Kidney capillary endothelial cell (primary cell): ENCODE data around the gene PFDN2.

ENCODE experiments used
- DNase-seq: peaks from one replicate; pipeline ENCODE4 v3.0.0-alpha.2; 2018; ENCODE audit warnings: low spot score

The PFDN2 gene, protein sequence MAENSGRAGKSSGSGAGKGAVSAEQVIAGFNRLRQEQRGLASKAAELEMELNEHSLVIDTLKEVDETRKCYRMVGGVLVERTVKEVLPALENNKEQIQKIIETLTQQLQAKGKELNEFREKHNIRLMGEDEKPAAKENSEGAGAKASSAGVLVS

GRCh38 chr1:161117759-161118581, at the start of gene PFDN2, which contains the start of gene NIT1:
PFDN2 (minus strand) TSS chr1:161118037; CDS start chr1:161118026, 11 bp downstream.
NIT1 (plus strand) TSS chr1:161118105; CDS start chr1:161118177, 72 bp downstream.
- DNase-seq: peak; percentile 83

DNA sequence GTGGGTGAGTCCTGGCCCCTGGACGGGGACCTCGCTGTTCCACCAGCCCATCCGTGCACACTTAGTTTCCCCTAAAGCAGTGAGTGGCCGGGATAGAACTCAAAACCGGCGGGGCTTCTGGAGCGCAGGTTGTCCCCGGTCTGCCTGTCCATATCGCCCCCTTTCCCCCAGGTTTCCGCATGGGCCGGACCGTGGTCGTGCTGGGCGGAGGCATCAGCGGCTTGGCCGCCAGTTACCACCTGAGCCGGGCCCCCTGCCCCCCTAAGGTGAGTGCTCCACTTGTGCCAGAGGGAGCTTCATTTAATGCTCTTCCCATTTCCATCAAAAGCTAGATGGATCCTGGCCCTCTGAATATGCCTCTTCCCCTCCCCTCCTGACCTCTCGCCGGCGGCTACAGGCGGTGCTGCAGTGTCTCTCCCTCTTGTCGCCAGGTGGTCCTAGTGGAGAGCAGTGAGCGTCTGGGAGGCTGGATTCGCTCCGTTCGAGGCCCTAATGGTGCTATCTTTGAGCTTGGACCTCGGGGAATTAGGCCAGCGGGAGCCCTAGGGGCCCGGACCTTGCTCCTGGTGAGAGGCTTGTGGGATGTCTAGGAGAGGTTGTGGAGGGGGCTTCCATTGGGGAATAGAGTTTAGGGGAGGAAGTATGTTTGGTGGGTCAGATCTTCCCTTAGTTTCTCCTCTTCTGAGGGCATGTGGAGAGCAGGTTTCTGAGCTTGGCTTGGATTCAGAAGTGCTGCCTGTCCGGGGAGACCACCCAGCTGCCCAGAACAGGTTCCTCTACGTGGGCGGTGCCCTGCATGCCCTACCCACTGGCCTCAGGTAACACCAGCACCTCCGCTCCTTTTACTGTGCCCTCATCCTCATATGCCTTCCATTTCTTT, 49.1 kb upstream of the PFDN2 start:
- no peak for DNase-seq

DNA sequence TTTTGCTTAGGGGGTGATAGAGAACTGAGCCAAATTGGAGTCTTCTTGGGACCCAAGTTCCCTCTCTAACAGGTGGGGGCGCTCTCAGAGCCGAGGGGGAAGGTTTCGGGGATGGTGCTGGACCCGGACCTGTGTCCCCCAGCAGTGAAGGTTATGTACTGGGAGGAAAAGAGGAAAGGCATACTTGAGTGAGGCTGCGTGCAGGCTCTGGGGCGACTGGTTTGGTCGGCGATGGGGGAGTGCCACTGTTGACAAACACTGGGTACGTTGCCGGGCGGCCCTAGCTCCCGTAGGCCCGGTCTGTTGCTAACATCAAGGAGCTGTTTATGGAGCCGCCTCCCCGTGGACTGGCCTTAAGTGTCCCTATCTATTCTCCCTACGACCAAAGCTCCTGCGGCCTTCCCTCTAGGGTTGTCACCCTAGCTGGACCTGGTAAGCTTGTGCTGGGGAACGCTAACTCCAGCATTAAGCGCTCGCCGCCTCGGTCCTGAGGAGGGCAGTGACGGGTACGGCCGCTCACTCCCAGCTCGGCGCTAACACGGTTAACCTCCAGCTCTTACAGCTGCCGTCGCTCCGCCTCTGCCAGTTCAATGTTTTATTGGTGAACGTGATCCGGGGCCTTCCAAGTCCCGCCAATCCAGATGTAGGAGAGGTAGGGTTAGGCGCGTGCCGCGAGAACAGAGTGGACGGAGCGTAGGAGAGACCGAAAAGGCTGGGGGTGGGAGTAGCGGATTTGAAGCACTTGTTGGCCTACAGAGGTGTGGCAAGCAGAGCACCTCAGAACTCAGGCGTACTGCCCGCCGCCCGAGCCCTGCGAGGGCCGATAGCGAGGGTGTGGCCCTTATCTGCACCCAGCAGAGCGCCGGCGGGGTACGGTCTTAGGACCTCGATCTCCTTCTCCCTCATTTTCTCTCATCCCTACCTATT, 48.2 kb upstream of the PFDN2 start, which contains the start of gene PPOX:
PPOX (plus strand) TSS at position 685 of the 927 bp plus-strand sequence. CDS start 422 bp downstream, outside the sequence.
- DNase-seq: peak; percentile 99

GRCh38 chr1:161164901-161165610, 47.2 kb upstream of the PFDN2 start:
- DNase-seq: no peak

GRCh38 chr1:161163793-161164192, 46.0 kb upstream of the PFDN2 start:
- no peak for DNase-seq

GRCh38 chr1:161162806-161163205, 45.0 kb upstream of the PFDN2 start:
- DNase-seq: no peak

DNA sequence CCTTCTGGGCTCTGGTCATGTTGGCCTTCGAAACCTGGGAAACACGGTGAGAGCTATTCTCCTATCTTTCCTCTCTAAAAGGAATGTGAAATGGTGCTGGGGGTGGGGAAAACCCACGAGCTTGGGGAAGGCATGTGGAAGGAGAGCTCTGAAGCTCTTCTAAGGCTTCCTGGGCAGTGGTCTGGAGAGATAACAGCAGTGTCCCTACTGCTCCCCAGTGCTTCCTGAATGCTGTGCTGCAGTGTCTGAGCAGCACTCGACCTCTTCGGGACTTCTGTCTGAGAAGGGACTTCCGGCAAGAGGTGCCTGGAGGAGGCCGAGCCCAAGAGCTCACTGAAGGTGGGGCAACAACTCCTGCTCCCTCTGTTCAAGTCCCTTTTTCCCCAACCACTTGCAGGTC, 44.2 kb upstream of the PFDN2 start:
- no peak for DNase-seq

- no peak for DNase-seq
Observed at GRCh38 chr1:161161652-161162051, 43.8 kb upstream of the PFDN2 start.

DNA sequence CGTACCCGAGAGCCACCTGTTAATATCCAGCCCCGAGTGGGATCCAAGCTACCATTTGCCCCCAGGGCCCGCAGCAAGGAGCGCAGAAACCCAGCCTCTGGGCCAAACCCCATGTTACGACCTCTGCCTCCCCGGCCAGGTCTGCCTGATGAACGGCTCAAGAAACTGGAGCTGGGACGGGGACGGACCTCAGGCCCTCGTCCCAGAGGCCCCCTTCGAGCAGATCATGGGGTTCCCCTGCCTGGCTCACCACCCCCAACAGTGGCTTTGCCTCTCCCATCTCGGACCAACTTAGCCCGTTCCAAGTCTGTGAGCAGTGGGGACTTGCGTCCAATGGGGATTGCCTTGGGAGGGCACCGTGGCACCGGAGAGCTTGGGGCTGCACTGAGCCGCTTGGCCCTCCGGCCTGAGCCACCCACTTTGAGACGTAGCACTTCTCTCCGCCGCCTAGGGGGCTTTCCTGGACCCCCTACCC, 42.9 kb upstream of the PFDN2 start:
- no peak for DNase-seq

GRCh38 chr1:161159913-161160243, 42.0 kb upstream of the PFDN2 start:
- no peak for DNase-seq

DNA sequence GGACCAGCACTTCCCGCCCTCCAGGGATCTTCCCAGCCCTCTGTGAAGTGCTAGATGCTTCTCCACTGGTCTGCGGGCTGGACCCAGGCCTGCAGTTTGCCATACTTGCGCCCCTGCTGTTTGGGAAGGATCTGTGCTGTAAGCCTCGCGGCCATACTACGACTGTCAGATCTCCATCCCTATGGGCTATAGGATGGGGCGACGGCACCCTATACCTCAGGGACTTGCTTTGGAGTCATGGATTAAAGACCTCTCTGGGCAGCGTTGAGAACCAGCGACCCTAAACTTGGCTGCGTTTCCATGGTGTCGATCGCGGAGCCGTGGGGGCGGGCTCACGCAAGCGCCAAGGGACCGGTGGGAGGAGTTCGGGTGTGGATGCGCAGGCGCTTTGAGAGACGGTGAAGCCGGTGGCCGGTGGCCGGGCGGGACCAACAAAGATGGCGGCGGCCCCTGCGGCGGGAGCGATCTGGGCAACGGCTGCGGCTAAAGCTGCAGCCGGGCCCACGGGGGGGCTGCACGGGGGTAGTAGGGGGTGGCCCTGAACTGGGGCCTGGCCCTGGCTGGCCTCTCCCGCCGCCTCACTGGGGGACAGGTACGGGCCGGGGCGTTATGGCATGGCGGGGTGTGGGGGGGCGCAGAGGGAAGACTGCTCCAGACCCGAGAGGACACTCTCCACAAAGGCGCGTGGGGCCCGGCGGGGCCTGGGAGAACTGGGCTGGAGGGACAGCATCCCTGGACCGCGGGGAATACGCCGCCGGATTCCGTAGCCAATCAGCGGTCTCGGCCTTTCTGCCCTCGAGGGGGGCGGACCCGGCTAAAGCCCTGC, 41.5 kb upstream of the PFDN2 start, which contains the start of gene USP21:
USP21 (plus strand) TSS at position 414 of the 826 bp plus-strand sequence. CDS start 1,141 bp downstream, outside the sequence.
- DNase-seq: peak; percentile 85

- DNase-seq: no peak
Observed at GRCh38 chr1:161158316-161159010, 40.6 kb upstream of the PFDN2 start.

GRCh38 chr1:161157867-161158266, 40.0 kb upstream of the PFDN2 start:
- no peak for DNase-seq

DNA sequence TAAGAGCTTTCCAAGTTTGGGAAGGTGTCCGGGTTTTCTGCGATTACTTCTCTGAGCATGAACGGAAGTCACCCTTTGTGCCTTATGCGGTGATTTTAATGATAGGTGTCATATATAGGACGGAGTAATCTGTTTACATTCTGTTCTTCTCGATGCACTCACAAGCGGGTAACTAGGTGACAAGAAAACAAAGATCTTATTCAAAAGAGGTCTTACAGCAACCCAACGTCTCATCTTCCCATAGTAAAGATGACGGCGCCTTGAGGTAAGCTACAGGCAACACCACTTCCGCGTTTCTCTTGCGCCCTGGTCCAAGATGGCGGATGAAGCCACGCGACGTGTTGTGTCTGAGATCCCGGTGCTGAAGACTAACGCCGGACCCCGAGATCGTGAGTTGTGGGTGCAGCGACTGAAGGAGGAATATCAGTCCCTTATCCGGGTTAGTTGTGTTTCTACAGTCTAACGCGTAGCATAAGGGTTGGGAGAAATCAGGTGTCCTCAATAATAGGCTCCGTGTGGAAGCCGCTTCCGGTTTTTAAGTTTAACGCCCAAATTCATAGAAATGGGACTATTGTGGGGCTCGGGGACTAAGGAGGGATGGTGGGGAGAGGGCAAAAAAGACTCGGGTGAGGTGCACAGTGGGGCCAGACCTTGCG, 36.0 kb upstream of the PFDN2 start, which contains the start of gene UFC1:
UFC1 (plus strand) TSS at position 297 of the 656 bp plus-strand sequence; CDS start at position 317, 20 bp downstream.
- DNase-seq: peak; percentile 90

DNA sequence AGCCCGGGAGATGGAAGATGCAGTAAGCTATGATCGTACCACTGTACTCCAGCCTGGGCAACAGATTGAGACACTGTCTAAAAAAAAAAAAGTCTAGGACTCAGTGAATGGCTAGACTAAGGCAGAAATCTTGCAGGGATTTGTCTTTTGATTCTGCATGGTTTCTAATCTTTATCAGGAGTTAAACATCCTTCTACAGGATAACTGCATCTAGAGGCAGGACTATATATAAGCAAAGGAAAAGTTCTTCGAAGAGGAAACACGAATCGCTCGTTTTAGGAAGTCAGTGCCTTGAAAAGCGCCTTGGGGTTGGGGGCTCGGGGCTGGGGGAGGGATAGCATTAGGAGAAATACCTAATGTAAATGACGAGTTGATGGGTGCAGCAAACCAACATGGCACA, 35.3 kb upstream of the PFDN2 start:
- no peak for DNase-seq

DNA sequence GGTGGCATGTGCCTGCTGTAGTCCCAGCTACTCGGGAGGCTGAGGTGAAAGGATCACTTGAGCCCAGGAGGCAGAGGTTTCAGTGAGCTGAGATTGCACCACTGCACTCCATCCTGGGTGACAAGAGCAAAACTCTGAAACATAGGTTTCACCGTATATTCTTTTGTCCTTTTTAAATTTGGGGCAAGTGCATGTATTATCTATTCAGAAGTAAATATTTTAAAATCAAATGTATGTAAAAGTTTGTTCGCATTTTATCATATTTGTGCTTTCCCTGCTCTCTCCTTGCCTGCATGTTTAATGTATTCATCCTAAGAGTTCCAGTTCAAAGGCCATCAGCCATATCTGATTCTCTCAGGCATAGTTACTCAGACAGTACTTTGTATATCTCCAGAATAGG, 28.0 kb upstream of the PFDN2 start:
- no peak for DNase-seq

DNA sequence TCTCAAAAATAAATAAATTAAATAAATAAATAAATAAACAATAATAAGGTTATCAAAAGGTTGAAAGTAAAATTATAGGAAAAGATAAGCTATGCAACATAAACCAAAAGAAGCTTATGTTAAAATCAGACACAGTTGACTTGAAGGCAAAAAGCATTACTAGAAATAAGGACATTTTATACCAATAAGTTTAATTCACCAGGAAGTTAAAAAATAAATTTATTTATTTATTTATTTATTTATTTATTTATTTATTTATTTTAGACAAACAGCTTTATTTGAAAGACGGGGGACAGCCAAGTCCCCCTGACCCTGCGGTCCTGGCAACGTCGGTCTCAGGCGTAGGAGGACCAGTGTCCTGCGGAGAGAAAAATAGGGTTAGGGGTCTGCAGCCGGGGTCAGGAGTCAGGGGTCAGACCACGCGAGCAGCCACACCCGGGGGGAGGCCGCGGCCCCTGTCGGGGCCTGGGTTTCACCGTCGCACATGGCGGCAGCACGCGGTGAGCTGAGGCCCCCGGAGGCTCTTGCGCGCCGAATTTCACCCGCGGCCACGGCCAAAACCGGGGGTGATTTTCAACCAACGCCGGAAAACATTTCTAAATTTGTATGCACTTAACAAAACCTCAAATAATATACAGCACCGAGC, 23.0 kb upstream of the PFDN2 start:
- no peak for DNase-seq

DNA sequence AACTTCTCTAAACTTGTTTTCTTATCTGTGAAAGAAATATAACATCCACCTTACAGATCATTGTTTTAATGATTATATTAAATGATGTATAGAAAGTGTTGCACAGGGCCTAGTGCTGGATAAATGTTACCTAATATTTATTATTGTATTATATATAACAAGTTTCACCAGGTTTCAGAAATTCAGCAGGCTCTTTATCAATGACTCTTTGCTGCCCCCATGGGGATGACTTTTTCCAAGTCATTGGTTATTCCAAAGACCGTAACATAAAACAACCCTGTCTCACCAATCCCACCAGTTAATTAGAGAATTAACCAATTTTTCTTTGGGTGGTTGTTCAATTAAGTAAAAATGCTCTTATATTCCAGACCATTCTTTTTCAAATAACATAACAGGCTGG, 21.9 kb upstream of the PFDN2 start:
- peak; percentile 56 for DNase-seq
